WTC11 (cell line): ENCODE data around the gene UAP1L1.

Source experiments
- TEAD4 ChIP-seq: sonication (generic); formaldehyde crosslinking; IDR thresholded peaks from 2 replicates; pipeline ENCODE4 v1.8.0; 2022; ENCODE audit warnings: mild to moderate bottlenecking, missing genetic modification reagents
- TF ChIP-seq, protein P1 (sequence below): sonication (generic); formaldehyde crosslinking; conservative IDR thresholded peaks from 2 replicates; pipeline ENCODE4 v1.8.1; 2023; ENCODE audit warnings: mild to moderate bottlenecking, low read depth, missing genetic modification reagents, moderate library complexity
- TF ChIP-seq, protein P2 (sequence below): fragments of 200-600 bp; IDR thresholded peaks from 2 replicates; pipeline ENCODE4 v1.8.0; 2022; ENCODE audit warnings: antibody characterized with exemption
- TF ChIP-seq, protein P3 (sequence below): sonication (generic); formaldehyde crosslinking; IDR thresholded peaks from 2 replicates; pipeline ENCODE4 v1.8.0; 2022; ENCODE audit warnings: mild to moderate bottlenecking, missing genetic modification reagents

DNA sequence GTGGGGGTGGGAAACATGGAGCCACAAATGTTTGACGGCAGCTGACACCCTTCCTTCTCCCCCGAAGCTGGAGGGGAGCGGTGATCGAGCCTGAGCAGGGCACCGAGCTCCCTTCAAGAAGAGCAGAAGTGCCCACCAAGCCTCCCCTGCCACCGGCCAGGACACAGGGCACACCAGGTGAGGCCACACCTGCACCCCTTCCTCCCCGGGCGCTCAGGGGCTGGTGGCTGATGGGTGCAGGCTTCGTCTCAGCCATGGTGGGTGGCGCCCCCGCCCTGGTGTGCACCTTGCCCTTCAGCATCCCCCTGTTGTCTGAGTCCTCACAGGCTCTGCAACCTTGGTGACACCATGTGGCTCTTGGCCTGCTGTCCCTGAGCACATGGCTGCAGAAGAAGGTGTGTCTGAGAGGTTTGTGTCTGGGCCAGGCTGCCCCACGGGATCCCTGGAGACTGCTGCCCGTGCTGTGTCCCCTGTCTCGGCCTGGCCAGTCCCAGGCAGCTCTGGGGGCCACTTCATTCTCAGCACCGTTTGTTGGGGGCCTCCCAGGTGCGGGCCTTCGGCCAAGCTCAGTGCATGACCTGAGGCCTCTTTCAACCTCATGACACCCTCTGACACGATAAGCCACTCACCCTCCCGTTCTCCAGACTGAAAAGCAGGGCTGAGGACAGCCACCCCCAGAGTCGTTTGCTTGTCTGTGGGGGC lies 20.6 kb downstream of the UAP1L1 start:
- TF ChIP-seq, protein P1, sequence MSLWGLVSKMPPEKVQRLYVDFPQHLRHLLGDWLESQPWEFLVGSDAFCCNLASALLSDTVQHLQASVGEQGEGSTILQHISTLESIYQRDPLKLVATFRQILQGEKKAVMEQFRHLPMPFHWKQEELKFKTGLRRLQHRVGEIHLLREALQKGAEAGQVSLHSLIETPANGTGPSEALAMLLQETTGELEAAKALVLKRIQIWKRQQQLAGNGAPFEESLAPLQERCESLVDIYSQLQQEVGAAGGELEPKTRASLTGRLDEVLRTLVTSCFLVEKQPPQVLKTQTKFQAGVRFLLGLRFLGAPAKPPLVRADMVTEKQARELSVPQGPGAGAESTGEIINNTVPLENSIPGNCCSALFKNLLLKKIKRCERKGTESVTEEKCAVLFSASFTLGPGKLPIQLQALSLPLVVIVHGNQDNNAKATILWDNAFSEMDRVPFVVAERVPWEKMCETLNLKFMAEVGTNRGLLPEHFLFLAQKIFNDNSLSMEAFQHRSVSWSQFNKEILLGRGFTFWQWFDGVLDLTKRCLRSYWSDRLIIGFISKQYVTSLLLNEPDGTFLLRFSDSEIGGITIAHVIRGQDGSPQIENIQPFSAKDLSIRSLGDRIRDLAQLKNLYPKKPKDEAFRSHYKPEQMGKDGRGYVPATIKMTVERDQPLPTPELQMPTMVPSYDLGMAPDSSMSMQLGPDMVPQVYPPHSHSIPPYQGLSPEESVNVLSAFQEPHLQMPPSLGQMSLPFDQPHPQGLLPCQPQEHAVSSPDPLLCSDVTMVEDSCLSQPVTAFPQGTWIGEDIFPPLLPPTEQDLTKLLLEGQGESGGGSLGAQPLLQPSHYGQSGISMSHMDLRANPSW (CRISPR knock-in tag): no peak
- TF ChIP-seq, protein P2, sequence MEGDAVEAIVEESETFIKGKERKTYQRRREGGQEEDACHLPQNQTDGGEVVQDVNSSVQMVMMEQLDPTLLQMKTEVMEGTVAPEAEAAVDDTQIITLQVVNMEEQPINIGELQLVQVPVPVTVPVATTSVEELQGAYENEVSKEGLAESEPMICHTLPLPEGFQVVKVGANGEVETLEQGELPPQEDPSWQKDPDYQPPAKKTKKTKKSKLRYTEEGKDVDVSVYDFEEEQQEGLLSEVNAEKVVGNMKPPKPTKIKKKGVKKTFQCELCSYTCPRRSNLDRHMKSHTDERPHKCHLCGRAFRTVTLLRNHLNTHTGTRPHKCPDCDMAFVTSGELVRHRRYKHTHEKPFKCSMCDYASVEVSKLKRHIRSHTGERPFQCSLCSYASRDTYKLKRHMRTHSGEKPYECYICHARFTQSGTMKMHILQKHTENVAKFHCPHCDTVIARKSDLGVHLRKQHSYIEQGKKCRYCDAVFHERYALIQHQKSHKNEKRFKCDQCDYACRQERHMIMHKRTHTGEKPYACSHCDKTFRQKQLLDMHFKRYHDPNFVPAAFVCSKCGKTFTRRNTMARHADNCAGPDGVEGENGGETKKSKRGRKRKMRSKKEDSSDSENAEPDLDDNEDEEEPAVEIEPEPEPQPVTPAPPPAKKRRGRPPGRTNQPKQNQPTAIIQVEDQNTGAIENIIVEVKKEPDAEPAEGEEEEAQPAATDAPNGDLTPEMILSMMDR: no peak
- TF ChIP-seq TEAD4 (CRISPR knock-in tag): no peak
- TF ChIP-seq, protein P3, sequence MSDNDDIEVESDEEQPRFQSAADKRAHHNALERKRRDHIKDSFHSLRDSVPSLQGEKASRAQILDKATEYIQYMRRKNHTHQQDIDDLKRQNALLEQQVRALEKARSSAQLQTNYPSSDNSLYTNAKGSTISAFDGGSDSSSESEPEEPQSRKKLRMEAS (CRISPR knock-in tag): no peak
